ENCODE results near the gene RPL37A.
A peak's percentile ranks its signal among the peaks of the same experiment; 100 is the strongest.

RPL37A gene

DNA sequence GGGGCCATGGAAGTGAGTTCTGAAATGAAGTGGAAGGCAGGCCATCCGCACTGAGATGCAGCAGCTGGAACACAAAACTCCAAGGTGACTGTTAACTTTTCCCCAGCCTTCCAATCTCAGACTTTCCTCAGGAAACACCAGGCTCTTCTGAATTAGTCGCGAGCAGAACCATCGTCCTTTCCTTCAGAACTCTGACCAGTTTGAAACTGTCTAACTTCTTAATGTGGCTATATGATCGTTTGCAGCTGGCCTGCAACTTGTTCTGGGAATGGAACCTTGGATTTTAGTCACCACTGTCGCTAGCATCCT is 620 bp upstream of the RPL37A start:
- no peak for FAIRE-seq
- no peak for TF ChIP-seq POU2F2 (IDR thresholded peaks at IDR 0.05; ENCODE audit: low read depth, low read length)
- DNase-seq (ENCODE audit: insufficient read length, low spot score) = no peak

DNA sequence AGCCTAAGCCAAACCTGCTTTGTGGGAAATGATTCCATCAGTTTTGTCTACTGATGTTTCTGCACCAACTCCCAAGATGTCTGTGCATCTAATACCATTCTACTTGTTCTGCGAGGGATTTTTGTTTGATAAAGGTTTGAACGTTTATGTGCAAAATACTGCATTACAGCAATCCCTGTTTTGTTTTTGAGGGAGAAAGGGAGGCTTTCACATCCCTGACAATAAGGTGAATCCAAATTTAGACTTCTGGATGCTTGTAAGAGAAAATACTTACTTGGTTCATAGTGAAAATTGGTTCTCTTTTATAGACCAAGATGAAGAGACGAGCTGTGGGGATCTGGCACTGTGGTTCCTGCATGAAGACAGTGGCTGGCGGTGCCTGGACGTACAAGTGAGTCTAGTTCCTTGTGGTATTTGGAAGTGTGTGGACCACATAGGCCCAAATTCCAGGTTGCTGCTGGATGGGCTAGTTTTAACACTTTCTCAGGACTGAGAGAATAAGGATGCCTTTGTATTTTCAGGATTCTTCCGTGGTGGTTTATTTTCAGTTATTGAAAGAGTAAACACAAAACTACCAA is 1.1 kb downstream of the RPL37A start:
- DNase-seq (ENCODE audit: insufficient read length, low spot score) (no peak), FAIRE-seq (no peak)
- no peak for TF ChIP-seq PAX5 (IDR thresholded peaks at IDR 0.05; ENCODE audit: insufficient read depth, low read length, severe bottlenecking)
- no peak for TF ChIP-seq TAF1 (IDR thresholded peaks at IDR 0.05; ENCODE audit: low read depth, low read length)
- no peak for TF ChIP-seq POLR2AphosphoS5 (IDR thresholded peaks at IDR 0.05; ENCODE audit: low read depth, low read length)
- no peak for TF ChIP-seq POU2F2 (IDR thresholded peaks at IDR 0.05; ENCODE audit: low read depth, low read length)
- TF ChIP-seq SPI1 (IDR thresholded peaks at IDR 0.05; ENCODE audit: low read depth, low read length) = no peak
- TF ChIP-seq POLR2A (IDR thresholded peaks at IDR 0.05; ENCODE audit: low read depth, low read length) = no peak

DNA sequence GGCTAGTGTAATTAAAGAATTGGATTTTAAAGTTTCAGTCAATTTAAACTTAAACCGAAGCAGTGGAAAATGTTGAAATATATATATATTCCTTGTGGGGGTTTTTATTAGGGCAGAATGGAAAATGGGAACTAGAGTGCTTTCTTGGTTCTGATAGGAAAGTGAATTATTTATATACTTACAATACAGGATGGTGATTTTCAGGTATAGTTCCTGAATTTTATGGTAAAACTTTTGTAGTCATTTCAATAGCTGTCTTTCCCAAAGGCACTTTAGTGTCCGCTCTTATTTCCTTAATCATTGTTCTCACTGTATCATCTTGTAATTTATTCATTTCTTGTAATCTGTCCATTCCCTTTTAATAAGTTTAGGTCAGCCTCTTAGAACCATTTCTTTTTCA is 1.9 kb downstream of the RPL37A start:
- DNase-seq (ENCODE audit: insufficient read length, low spot score) (no peak), FAIRE-seq (no peak)
- no peak for TF ChIP-seq PAX5 (IDR thresholded peaks at IDR 0.05; ENCODE audit: insufficient read depth, low read length, severe bottlenecking)
- TF ChIP-seq POU2F2 (IDR thresholded peaks at IDR 0.05; ENCODE audit: low read depth, low read length) = no peak
- no peak for TF ChIP-seq POLR2AphosphoS5 (IDR thresholded peaks at IDR 0.05; ENCODE audit: low read depth, low read length)
- TF ChIP-seq POLR2A (IDR thresholded peaks at IDR 0.05; ENCODE audit: low read depth, low read length) = no peak
- TF ChIP-seq SPI1 (IDR thresholded peaks at IDR 0.05; ENCODE audit: low read depth, low read length) = no peak
- no peak for TF ChIP-seq TAF1 (IDR thresholded peaks at IDR 0.05; ENCODE audit: low read depth, low read length)

DNA sequence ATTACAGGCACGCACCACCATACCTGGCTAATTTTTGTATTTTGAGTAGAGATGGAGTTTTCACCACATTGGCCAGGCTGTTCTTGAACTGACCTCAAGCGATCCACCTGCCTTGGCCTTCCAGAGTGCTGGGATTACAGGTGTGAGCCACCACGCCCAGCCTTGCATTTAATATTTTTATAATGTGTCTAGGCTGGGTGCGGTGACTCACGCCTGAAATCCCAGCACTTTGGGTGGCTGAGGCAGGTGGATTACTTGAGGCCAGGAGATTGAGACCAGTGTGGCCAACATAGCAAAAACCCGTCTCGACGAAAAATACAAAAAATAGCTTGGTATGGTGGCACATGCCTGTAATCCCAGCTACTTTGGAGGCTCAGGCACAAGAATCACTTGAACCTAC is 3.2 kb downstream of the RPL37A start:
- no peak for DNase-seq (ENCODE audit: insufficient read length, low spot score)
- no peak for FAIRE-seq
- TF ChIP-seq POU2F2 (IDR thresholded peaks at IDR 0.05; ENCODE audit: low read depth, low read length) = no peak
- TF ChIP-seq TAF1 (IDR thresholded peaks at IDR 0.05; ENCODE audit: low read depth, low read length) = no peak
- TF ChIP-seq PAX5 (IDR thresholded peaks at IDR 0.05; ENCODE audit: insufficient read depth, low read length, severe bottlenecking) = no peak
- TF ChIP-seq POLR2AphosphoS5 (IDR thresholded peaks at IDR 0.05; ENCODE audit: low read depth, low read length) = no peak; the same call in 1 of the 2 replicates
- TF ChIP-seq POLR2A (IDR thresholded peaks at IDR 0.05; ENCODE audit: low read depth, low read length) = no peak; the same call in 1 of the 2 replicates
- no peak for TF ChIP-seq SPI1 (IDR thresholded peaks at IDR 0.05; ENCODE audit: low read depth, low read length)

DNA sequence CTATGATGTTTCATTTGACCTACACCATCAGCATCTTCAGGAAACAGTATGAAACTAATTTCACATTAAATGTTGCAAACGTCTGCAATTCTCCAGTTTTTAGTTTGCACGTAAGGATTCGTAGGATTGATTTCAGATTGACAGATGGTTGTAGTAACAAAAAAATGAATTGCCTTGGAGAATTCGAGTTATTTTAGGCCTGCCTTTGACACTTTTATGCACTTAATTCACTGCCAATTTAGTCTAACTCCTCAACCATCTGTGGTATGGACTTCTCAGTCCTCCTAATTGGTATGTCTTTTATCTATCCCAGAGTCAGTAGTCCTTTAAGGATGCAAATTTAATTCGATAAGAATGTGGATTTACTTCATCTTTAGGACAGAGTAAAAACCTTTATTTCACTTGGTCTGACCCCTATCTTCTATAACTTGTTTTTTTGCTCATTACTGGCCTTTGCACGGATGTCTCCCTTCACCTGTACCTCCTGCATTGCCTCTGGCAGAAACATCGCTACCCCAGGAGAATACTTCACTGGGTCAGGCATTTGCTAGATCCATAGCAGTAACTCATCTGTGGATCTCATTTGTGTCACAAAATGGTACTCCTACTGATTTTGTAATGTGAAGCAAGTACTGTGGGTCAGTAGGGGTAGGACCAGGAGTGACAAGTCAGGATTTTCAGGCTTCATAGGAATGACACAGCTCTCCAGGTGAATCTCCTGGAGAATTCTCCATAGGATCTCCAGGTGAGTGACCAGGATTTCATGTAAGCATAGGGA is 3.9 kb downstream of the RPL37A start:
- TF ChIP-seq POU2F2 (IDR thresholded peaks at IDR 0.05; ENCODE audit: low read depth, low read length) (no peak), POLR2AphosphoS5 (IDR thresholded peaks at IDR 0.05; ENCODE audit: low read depth, low read length) (no peak; the same call in 1 of the 2 replicates), POLR2A (IDR thresholded peaks at IDR 0.05; ENCODE audit: low read depth, low read length) (no peak), TAF1 (IDR thresholded peaks at IDR 0.05; ENCODE audit: low read depth, low read length) (no peak), SPI1 (IDR thresholded peaks at IDR 0.05; ENCODE audit: low read depth, low read length) (no peak), PAX5 (IDR thresholded peaks at IDR 0.05; ENCODE audit: insufficient read depth, low read length, severe bottlenecking) (no peak)
- DNase-seq (ENCODE audit: insufficient read length, low spot score) (no peak), FAIRE-seq (no peak)

DNA sequence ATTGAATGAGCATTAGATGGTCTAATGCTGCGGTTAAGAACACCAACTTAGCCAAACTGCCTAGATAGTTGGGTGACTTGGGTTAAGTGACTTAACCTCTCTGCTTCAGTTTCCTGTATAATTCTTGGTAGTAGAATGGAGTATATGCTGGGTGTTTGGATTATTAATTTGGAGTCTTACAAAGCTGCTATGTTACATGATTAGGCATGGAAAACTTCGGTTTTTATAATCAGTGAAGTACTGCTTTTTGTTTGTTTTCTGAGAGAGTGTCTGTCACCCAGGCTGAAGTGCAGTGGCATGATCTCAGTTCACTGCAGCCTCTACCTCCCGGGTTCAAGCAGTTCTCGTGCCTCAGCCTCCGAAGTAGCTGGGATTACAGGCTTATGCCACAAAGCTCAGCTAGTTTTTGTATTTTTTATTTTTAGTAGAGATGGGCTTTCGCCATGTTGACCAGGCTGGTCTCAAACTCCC is 4.5 kb downstream of the RPL37A start:
- peak; percentile 61 for TF ChIP-seq POLR2A (IDR thresholded peaks at IDR 0.05; ENCODE audit: low read depth, low read length)
- peak; percentile 86 for TF ChIP-seq POLR2AphosphoS5 (IDR thresholded peaks at IDR 0.05; ENCODE audit: low read depth, low read length)
- no peak for TF ChIP-seq SPI1 (IDR thresholded peaks at IDR 0.05; ENCODE audit: low read depth, low read length)
- no peak for TF ChIP-seq PAX5 (IDR thresholded peaks at IDR 0.05; ENCODE audit: insufficient read depth, low read length, severe bottlenecking)
- FAIRE-seq = no peak
- no peak for DNase-seq (ENCODE audit: insufficient read length, low spot score)

DNA sequence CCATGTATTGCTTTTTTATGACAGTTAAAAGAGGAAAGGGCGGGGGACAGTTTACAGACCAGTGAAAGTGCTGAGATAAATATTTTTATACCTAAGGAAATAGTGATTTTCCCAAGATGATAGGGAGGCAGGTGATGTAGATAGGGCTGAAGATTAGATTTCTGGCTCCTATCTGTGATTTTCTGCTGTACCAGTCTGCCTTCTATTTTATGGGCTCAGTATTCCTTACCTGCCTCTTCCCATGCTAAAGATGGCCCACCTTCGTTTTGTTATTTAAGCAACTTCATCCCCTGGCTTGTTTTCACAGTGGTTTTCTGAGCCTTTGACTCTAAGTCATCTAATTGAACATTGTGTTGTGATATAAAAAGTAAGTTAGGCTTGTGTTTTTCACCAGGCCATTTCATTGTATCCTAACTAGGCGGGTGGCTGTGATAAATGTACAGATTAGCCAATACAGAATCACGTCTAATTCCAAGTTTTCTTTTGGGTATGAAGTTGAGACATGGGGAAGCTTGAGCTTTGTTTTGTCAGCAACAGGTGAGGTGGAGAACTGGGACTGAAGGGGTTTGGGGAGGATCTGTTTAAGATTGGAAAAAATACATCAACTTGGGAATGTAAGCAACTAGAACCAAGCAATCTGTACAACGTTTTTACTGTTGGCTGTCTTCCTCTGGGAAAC is 5.2 kb downstream of the RPL37A start:
- DNase-seq (ENCODE audit: insufficient read length, low spot score) = no peak
- FAIRE-seq = no peak

DNA sequence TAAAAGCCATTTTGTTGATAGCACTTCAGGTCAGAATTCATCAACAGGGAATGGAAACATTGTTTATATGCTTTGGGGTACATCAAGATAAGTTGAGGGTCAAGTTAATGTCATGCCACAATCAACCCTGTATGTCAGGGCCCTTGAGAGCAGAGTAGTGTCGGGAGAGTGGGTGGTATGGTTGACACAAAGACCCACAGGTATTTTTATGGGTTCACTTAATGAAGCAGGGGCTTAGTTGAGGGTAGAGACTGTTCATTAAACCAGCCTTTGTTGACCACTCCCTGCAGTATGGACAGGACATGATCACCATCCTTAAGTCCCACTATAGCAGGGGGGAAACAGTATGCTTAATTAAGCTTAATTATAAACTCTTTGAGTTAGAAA is 5.7 kb downstream of the RPL37A start:
- DNase-seq (ENCODE audit: insufficient read length, low spot score) (no peak), FAIRE-seq (no peak)
- TF ChIP-seq POLR2AphosphoS5 (IDR thresholded peaks at IDR 0.05; ENCODE audit: low read depth, low read length) (peak; percentile 66), PAX5 (IDR thresholded peaks at IDR 0.05; ENCODE audit: insufficient read depth, low read length, severe bottlenecking) (no peak), SPI1 (IDR thresholded peaks at IDR 0.05; ENCODE audit: low read depth, low read length) (no peak), TAF1 (IDR thresholded peaks at IDR 0.05; ENCODE audit: low read depth, low read length) (no peak), POU2F2 (IDR thresholded peaks at IDR 0.05; ENCODE audit: low read depth, low read length) (no peak), POLR2A (IDR thresholded peaks at IDR 0.05; ENCODE audit: low read depth, low read length) (peak; percentile 79)

More for the DNA sequence above, 5.2 kb downstream of the RPL37A start:
- TF ChIP-seq POLR2A (IDR thresholded peaks at IDR 0.05; ENCODE audit: low read depth, low read length) = peak; percentile 14
- no peak for TF ChIP-seq SPI1 (IDR thresholded peaks at IDR 0.05; ENCODE audit: low read depth, low read length)

DNA sequence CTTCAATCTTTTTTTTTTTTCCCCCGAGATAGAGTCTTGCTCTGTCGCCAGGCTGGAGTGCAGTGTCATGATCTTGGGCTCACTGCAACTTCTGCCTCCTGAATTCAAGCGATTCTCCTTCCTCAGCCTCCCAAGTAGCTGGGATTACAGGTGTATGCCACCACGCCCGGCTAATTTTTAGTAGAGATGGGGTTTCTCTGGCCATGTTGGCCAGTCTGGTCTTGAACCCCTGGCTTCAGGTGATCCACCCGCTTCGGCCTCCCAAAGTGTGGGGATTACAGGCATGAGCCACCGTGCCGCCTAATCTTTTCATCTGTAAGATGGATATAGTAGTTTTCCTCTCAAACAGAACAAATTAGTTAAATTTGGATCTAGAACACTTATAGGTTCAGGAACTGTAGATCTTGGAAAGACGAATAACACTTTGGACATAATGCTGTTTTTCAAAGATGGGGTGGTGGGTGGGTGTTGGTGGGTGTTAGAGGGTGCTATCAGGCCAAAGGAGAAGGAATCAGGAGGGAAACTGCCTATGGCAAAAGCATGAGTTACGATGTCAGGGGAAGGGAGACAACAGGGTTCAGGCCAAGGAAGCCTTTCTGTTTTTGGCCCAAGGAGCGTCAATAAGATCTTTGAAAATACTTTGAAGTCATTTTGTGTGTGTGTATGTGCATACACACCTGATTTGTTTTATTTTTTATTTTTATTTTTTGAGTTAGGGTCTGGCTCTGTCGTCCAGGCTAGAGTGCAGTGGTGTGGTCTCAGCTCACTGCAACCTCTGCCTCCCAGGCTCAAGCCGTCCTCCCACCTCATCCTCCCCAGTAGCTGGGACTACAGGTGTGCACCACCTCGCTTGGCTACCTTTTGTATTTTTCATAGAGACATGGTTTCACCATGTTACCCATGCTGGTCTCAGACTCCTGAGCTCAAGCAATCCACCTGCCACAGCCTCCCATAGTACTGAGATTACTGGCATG is 6.8 kb downstream of the RPL37A start:
- no peak for FAIRE-seq
- DNase-seq (ENCODE audit: insufficient read length, low spot score) = no peak
- TF ChIP-seq POLR2AphosphoS5 (IDR thresholded peaks at IDR 0.05; ENCODE audit: low read depth, low read length) (peak; percentile 90), TAF1 (IDR thresholded peaks at IDR 0.05; ENCODE audit: low read depth, low read length) (no peak), POLR2A (IDR thresholded peaks at IDR 0.05; ENCODE audit: low read depth, low read length) (peak; percentile 62; the same call in 1 of the 2 replicates), POU2F2 (IDR thresholded peaks at IDR 0.05; ENCODE audit: low read depth, low read length) (peak; percentile 62; the same call in 1 of the 2 replicates), SPI1 (IDR thresholded peaks at IDR 0.05; ENCODE audit: low read depth, low read length) (no peak), PAX5 (IDR thresholded peaks at IDR 0.05; ENCODE audit: insufficient read depth, low read length, severe bottlenecking) (no peak)
